ENCODE data around the gene EHD4. TPM values are rescaled to one million over a fixed set of nuclear protein-coding genes. Genes with fewer than 3 reads are reported as not detected.

The EHD4 gene
- polyA plus RNA-seq, 1 experiment, result 19.3 TPM

DNA sequence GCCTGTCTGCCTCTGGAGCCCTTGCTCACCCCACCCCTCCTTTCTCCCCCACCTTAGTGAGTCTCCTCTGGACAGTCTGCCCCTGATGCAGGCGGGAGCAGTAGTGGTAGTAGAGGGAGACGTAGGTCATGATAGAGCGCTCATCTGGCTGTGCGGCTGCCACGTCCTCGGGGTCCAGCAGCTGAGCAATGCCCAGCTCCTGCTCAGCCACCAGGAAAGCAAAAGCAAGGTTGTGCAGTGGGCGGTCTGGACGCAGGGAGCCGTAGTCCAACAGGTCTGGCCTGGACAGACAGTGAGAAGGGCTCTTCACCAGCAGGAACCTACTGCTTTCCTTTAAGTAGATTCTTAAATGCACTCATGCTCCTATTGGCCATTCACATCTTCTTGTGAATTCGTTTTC lies 85.2 kb downstream of the EHD4 start:
- peaks cover 2% of the 10 kb centered on the region for H3K27me3 ChIP-seq (ENCODE audit: control insufficient read depth, insufficient read depth, low read length)
- TF ChIP-seq, protein P1, sequence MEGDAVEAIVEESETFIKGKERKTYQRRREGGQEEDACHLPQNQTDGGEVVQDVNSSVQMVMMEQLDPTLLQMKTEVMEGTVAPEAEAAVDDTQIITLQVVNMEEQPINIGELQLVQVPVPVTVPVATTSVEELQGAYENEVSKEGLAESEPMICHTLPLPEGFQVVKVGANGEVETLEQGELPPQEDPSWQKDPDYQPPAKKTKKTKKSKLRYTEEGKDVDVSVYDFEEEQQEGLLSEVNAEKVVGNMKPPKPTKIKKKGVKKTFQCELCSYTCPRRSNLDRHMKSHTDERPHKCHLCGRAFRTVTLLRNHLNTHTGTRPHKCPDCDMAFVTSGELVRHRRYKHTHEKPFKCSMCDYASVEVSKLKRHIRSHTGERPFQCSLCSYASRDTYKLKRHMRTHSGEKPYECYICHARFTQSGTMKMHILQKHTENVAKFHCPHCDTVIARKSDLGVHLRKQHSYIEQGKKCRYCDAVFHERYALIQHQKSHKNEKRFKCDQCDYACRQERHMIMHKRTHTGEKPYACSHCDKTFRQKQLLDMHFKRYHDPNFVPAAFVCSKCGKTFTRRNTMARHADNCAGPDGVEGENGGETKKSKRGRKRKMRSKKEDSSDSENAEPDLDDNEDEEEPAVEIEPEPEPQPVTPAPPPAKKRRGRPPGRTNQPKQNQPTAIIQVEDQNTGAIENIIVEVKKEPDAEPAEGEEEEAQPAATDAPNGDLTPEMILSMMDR (IDR thresholded peaks at IDR 0.05; ENCODE audit: low read depth, low read length), result no peak
- ChIA-PET POLR2A (no interaction called here), CTCF (interaction anchor here (0.8 kb wide), 1 partner anchor 18 kb away, joined by 3 read pairs; no protein-coding TSS in a partner anchor)
- H3K27ac ChIP-seq (ENCODE audit: low read depth, low read length), result no peak overlapping the region
- no peaks in the 10 kb centered on the region; the same call in 1 of the 2 replicates for H3K9me3 ChIP-seq (ENCODE audit: control insufficient read depth, insufficient read depth, low read length)
- no peak overlapping the region for H3K4me3 ChIP-seq (ENCODE audit: low read depth, low read length)
- no peak for DNase-seq (ENCODE audit: low read depth, low spot score)

- no peak for DNase-seq (ENCODE audit: low read depth, low spot score)
- POLR2A ChIA-PET, result no interaction called here
- H3K27ac ChIP-seq (ENCODE audit: low read depth, low read length), result no peak overlapping the region
Observed at GRCh38 chr15:41886741-41887140, 85.6 kb downstream of the EHD4 start.

DNA sequence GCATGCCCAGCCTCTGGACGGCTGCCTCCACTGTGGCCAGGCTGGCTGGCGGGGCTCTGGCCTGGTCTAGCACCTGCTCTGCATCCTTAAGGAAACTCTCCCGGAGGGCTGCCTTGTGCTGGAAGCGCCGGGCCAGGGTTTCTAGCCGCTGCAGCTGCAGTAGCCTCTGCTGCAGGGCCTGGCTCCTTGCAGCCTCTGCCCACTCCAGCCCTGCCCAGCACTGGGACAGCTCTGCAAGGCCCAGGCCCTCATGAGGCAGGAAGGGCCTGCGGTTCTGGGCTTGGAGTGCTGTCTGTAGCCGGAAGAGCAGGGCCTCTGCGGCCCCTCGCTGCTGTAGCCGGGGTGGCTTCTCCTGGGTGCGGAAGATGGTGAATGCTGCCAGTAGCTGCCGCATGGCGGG lies 86.5 kb downstream of the EHD4 start:
- Histone ChIP-seq H3K4me3 (ENCODE audit: low read depth, low read length) (no peak overlapping the region), H3K27me3 (ENCODE audit: control insufficient read depth, insufficient read depth, low read length) (peaks cover 8% of the 10 kb centered on the region), H3K9me3 (ENCODE audit: control insufficient read depth, insufficient read depth, low read length) (no peaks in the 10 kb centered on the region; the same call in 1 of the 2 replicates), H3K27ac (ENCODE audit: low read depth, low read length) (no peak overlapping the region)
- TF ChIP-seq, protein P1 (IDR thresholded peaks at IDR 0.05; ENCODE audit: low read depth, low read length), result no peak
- POLR2A ChIA-PET, result no interaction called here
- DNase-seq (ENCODE audit: low read depth, low spot score), result no peak
- CTCF ChIA-PET, result no interaction called here

More at GRCh38 chr15:41886741-41887140, 85.6 kb downstream of the EHD4 start:
- CTCF ChIA-PET, result interaction anchor here (0.8 kb wide), 1 partner anchor 18 kb away, joined by 3 read pairs; no protein-coding TSS in a partner anchor
- Histone ChIP-seq H3K4me3 (ENCODE audit: low read depth, low read length) (no peak overlapping the region), H3K27me3 (ENCODE audit: control insufficient read depth, insufficient read depth, low read length) (peaks cover 3% of the 10 kb centered on the region), H3K9me3 (ENCODE audit: control insufficient read depth, insufficient read depth, low read length) (no peaks in the 10 kb centered on the region; the same call in 1 of the 2 replicates)
- TF ChIP-seq, protein P1 (IDR thresholded peaks at IDR 0.05; ENCODE audit: low read depth, low read length), result no peak

- DNase-seq (ENCODE audit: low read depth, low spot score), result no peak
- no peak overlapping the region for H3K4me3 ChIP-seq (ENCODE audit: low read depth, low read length)
- POLR2A ChIA-PET, result no interaction called here
- peaks cover 12% of the 10 kb centered on the region for H3K27me3 ChIP-seq (ENCODE audit: control insufficient read depth, insufficient read depth, low read length)
- H3K27ac ChIP-seq (ENCODE audit: low read depth, low read length), result no peak overlapping the region
- H3K9me3 ChIP-seq (ENCODE audit: control insufficient read depth, insufficient read depth, low read length), result no peaks in the 10 kb centered on the region; the same call in 1 of the 2 replicates
- CTCF ChIA-PET, result no interaction called here
- TF ChIP-seq, protein P1 (IDR thresholded peaks at IDR 0.05; ENCODE audit: low read depth, low read length), result no peak
Observed at GRCh38 chr15:41885321-41885720, 87.0 kb downstream of the EHD4 start.

DNA sequence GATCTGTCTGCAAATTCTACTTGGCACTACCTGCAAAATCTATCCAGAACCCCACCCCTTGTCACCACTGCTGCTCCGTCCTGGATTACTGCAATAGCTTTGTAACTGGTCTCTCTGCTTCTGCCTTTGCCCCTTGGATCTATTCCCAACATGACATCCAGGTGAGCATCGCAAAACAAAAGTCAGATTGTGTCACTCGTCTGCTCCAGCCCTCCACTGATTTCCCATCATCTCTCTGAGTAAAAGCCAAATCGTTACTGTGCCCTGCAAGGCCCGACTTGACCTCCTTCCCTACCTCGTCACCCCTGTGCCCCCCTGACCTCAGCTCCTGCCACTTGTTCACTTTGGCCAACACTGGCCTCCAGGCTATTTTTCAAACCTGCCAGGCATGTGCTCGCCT lies 87.9 kb downstream of the EHD4 start:
- Histone ChIP-seq H3K27ac (ENCODE audit: low read depth, low read length) (no peak overlapping the region), H3K4me3 (ENCODE audit: low read depth, low read length) (no peak overlapping the region), H3K9me3 (ENCODE audit: control insufficient read depth, insufficient read depth, low read length) (no peaks in the 10 kb centered on the region; the same call in 1 of the 2 replicates), H3K27me3 (ENCODE audit: control insufficient read depth, insufficient read depth, low read length) (peaks cover 18% of the 10 kb centered on the region)
- TF ChIP-seq, protein P1 (IDR thresholded peaks at IDR 0.05; ENCODE audit: low read depth, low read length), result no peak
- no peak for DNase-seq (ENCODE audit: low read depth, low spot score)
- ChIA-PET POLR2A (no interaction called here), CTCF (no interaction called here)
